HG02588 (cell line): ENCODE results near the gene RDM1.

Source experiments
- ATAC-seq: cut with Tn5 transposase; IDR thresholded peaks from one replicate; pipeline ENCODE4 v1.9.1; 2021; ENCODE audit warnings: mild to moderate bottlenecking, moderate library complexity; ENCODE audit not compliant: unreplicated experiment

RDM1 gene

GRCh38 chr17:35934760-35935159, 4.2 kb upstream of the RDM1 start:
- no peak for ATAC-seq

GRCh38 chr17:35932586-35932985, 2.0 kb upstream of the RDM1 start:
- no peak for ATAC-seq

- no peak for ATAC-seq
Observed at GRCh38 chr17:35931794-35932425, 1.3 kb upstream of the RDM1 start.

GRCh38 chr17:35927714-35928113, 2.9 kb downstream of the RDM1 start:
- ATAC-seq, result no peak

- no peak for ATAC-seq
Observed at GRCh38 chr17:35923609-35924114, 6.9 kb downstream of the RDM1 start.

DNA sequence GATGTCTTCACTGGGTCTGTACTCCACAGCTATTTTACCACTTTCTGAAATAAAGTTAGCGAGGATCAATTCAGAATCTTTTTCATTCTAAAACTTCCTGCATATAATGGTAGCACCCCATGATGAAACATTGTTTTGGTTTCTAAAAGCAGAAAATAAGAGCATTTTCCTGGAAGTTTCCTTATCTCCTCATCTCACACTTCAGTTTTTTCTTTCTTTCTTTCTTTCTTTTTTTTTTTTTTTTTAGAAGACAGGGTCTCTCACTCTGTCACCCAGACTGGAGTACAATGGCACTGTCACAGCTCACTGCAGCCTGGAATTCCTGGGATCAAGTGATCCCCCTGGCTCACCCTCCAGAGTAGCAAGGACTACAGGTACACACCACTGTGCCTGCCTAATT, 10.3 kb downstream of the RDM1 start:
- ATAC-seq, result no peak

GRCh38 chr17:35918665-35919064, 11.9 kb downstream of the RDM1 start:
- no peak for ATAC-seq

DNA sequence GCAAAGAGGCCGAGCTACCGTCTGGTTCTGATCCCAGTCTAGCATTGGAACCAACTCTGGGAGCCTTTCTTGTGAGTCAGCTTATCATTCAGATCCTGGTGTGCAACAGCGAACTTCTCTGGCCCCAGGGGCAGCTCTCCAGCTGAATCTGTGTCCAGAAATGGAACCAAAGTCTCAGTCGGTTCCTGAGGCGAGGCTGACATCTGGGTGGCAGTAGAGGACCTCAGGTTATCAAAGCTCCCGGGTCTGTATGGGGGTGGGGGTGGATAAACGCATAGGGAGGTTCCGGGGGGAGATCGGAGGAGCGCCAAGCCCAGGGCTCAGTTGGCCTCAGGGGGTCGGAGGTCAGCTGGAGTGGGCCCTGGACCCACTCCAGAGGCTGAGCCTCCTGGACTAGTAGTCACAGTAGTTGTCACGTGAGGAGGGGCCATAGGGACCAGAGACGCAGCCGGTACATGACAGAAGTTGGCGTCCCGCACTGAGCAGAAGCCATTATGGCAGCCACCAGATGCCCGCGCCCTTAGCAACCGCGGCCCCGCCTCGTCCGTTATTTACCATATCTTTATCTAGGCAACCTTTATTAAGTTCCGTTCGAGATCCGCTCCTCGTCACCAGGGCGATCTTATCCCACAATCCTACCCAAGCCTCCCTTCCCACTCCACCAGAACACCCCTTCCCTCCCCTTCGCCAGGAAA, 12.9 kb downstream of the RDM1 start:
- ATAC-seq, result no peak

DNA sequence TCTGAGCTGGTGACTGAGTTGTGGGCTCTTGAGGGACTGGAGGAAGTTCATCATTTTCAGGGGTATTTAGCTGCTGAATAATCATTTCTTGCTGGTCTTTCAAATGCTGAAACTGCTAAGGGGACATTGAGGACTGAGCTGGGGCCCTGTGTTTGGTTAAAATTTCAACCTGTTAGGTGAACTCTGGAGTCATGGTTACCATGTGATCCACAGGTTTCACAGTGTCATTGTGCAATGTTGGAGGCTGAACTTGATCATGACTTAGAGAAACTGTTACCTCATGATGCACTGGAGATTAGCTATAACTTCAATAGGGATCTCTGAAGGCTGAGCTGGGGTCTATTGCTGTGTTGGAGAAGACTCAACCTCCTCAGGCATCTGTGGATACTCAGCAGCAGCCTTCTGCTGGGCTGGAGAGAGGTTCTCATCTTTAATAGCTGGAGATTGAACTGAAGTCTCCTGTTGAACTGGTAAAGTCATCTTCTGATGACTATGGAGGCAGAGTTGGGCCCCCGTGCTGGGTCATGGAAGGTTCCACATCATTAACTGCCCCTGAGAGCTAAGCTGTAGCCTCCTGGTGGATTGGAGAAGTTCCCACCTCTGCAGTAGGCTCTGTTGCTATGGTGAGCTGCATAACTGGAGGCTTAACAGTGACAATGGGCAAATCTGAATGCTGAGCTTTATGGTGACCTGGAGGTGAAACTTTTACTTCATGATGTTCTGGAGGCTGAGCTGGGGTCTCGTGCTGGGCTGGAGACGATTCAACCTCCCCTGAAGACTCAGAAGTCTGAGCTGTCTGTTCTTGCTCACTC, 15.2 kb downstream of the RDM1 start:
- ATAC-seq, result no peak

GRCh38 chr17:35914354-35914753, 16.2 kb downstream of the RDM1 start:
- no peak for ATAC-seq

- ATAC-seq, result no peak
Observed at GRCh38 chr17:35913609-35914008, 17.0 kb downstream of the RDM1 start.

DNA sequence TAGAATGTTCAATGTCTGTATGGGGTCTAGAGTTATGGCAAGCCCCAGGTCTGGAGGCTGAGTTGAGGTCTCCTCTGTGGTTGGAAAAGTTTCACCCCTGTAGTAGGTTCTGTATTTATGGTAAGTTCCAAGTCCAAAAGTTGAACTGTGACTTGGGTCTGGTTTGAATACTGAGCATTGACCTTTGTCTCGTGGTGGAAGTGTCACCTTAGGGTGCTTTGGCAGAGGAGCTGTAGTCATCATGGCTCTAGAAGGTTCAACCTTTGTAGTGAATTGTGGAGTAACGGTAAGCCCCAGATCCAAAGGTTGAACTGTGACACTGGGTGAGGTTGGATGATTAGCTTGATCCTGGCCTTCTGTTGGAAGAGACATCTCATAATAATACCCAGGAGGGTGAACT, 17.6 kb downstream of the RDM1 start:
- ATAC-seq, result no peak

- no peak for ATAC-seq
Observed at GRCh38 chr17:35912339-35912912, 18.1 kb downstream of the RDM1 start.

GRCh38 chr17:35909408-35909807, 21.2 kb downstream of the RDM1 start:
- no peak for ATAC-seq

GRCh38 chr17:35907691-35908090, 22.9 kb downstream of the RDM1 start:
- ATAC-seq, result no peak

DNA sequence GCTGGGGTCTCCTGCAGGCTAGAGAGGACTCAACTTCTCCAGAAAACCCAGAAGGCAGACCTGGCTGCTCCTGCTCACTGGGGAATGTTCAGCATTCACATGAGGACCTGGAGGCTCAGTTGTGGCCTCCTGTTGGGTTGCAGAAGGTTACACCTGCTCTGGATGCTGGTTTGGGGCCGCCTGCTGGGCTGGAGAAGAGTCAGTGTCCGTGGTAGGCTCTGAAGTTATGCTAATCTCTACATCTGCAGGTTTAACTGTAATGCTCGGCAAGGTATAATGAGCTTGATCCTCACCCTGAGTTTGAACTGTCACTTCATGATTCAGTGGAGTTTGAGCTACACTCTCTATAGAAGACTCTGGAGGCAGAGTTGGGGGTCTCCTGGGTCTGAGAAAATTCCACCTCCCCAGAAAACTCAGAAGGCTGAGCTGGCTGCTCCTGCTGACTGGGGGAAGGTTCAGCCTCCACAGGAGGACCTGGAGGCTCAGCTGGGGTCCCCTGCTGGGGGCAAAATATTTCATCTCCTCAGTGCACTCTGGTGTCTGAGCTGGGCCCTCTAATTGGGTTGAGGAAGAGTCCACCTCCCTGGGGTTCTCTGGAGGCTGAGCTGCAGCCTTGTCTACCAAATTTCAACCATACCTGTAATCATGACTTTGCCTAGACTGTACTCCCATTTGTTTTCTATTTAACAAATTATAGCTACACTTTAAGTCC, 23.5 kb downstream of the RDM1 start:
- ATAC-seq, result no peak

DNA sequence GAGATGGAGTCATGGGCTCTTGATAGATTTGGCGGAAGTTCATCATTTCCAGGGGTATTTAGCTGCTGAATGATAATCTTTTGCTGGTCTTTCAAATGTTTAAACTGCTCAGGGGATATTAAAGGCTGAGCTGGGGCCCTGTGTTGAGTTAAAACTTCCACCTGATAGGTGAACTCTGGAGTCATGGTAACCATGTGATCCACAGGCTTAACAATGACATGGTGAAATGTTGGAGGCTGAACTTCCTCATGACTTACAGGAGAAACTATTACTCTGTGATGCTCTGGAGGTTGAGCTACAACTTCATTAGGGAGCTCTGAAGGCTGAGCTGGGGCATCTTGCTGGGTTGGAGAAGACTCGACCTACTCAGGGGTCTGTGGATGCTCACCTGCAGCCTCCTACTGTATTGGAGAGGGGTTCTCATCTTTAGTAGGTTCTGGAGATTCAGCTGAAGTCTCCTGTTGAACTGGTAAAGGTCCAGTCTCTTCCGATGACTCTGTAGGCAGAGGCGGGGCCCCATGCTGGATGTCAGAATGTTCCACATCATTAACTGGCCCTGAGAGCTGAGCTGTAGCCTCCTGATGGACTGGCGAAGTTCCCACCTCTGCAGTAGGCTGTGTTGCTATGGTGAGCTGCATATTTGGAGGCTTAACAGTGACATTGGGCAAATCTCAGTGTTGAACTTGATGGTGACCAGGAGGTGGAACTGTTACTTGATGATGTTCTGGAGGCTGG, 24.2 kb downstream of the RDM1 start:
- ATAC-seq, result no peak

DNA sequence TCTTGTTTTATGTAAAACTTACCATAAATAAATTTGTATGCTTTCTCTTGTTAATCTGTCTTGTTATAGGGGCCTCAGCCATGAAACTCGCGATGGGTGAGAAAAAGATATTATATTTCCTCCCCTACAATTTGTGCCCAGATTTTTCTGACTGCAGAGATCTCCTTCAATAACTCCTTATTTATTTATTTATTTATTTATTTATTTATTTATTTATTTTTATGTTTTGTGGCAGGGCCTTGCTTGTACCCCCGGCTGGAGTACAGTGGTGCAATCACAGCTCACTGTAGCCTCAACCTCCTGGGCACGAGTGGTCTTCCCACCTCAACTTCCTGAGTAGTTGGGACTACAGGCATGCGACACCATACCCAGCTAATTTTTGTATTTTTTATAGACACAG, 27.1 kb downstream of the RDM1 start:
- no peak for ATAC-seq

DNA sequence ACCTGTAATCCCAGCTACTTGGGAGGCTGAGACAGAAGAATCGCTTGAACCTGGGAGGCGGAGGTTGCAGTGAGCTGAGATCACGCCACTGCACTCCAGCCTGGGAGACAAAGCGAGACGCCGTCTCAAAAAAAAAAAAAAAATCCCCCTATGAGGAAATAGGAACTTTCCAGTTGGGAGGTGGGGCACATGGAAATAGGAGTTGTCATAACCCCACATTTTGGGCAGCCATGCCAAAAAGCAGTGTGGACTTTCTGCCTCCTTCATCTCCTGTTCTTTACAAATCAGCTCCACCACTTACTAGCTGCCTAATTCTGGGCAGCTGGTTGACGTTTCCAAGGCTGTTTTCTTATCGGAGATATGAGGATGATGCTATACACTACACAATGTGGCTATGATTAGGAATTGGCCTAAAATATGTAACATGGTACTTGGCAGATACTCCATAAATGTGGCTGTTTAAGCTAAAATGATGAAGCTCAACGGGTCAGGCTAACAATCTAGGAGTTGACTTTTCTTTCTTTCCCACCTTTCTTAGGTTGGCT, 28.9 kb downstream of the RDM1 start:
- ATAC-seq, result no peak
